Erythroblast (primary cell): ENCODE results near the gene MRPL1.

Experiments used
- GATA1 ChIP-seq: IDR thresholded peaks from 2 replicates; pipeline ENCODE4 v1.6.1; 2011; ENCODE audit warnings: low read depth, mild to moderate bottlenecking, control low read depth, low read length, moderate library complexity
- POLR2A ChIP-seq: IDR thresholded peaks from 2 replicates; pipeline ENCODE4 v1.6.1; 2011; ENCODE audit warnings: mild to moderate bottlenecking, low read length

DNA sequence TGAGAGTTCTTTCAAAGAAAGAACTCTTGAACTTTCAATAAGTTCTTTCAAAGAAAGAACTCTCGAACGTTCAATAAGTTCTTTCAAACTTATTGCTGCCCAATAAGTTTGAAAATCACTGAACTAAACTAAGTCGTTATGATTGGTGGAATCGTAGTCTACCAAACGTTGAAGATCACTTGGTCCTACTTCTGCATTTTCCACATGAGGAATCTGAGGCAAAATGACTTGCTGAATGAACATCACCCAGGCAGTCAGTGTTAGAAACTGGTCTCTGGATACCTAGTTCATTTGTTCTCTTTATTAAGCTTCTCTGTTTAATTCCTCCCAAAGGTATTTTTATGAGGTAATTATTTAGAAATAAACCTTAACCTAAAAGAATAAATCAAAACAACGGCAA, 36.4 kb upstream of the MRPL1 start:
- TF ChIP-seq POLR2A (no peak), GATA1 (no peak)
